HepG2 (cell line): ENCODE measurements around the gene N4BP2. TPM values are rescaled to one million over a fixed set of nuclear protein-coding genes. Genes with fewer than 3 reads are reported as not detected.

Experiments used
- ATAC-seq: fragments of 200-7000 bp; cut with Tn5 transposase; 3 replicates; pipeline ENCODE4 v1.9.1; 2020; ENCODE audit warnings: mild to moderate bottlenecking, moderate library complexity
- BruUV-seq: library from RNA; stranded (reverse); fragments of 400-500 nt; replicated peaks from 2 replicates; lab custom pipeline; 2021; lab: Mats Ljungman, UMichigan
- CTCF ChIA-PET: fragments of 300-600 bp; formaldehyde crosslinking; extraction: SDS; loops from one replicate; lab custom pipeline; 2021; ENCODE audit warnings: low total read pairs, inconsistent platforms, low intra/inter-chr PET ratio; lab: Yijun Ruan, JAX
- POLR2A ChIA-PET: fragments of 350-600 bp; sonication (Branson Sonifier 250); formaldehyde crosslinking; loops from one replicate; lab custom pipeline; 2020; ENCODE audit warnings: antibody characterized with exemption, inconsistent platforms; lab: Yijun Ruan, JAX
- DNase-seq: peaks from one replicate; pipeline ENCODE4 v3.0.0-alpha.2; 2015; ENCODE audit warnings: low spot score
- FAIRE-seq: peaks from 3 replicates; lab custom pipeline; 2011; peaks lifted over from hg19 to GRCh38; lab: Jason Lieb, UNC
- H2AFZ ChIP-seq: one replicate; pipeline ENCODE4 v1.6.1; 2011; ENCODE audit warnings: low read length, inconsistent platforms
- H3K27ac ChIP-seq: fragments of 300-600 bp; 3 replicates; pipeline ENCODE4 v1.8.0; 2011; ENCODE audit warnings: mixed run types, mild to moderate bottlenecking, mixed read lengths, low read length, inconsistent platforms; ENCODE audit not compliant: insufficient read depth; ENCODE audit errors: extremely low read length
- H3K27me3 ChIP-seq, 2 experiments: fragments of 200-600 bp in 1 of 2; 2 replicates in 1 of 2; 3 replicates in 1 of 2; pipeline versions ENCODE4 v1.6.0 to v1.8.0; 2011; ENCODE audit warnings: low read length in 2 of 2, mild to moderate bottlenecking in 2 of 2, moderate library complexity in 2 of 2, inconsistent platforms in 1 of 2; ENCODE audit not compliant: insufficient read depth in 2 of 2, control insufficient read depth in 1 of 2
- H3K36me3 ChIP-seq, 2 experiments: fragments of 200-600 bp in 1 of 2; replicated peaks in 1 of 2; 2 replicates in 1 of 2; 3 replicates in 1 of 2; pipeline versions ENCODE4 v1.5.1 to v1.8.0; 2011; ENCODE audit warnings: low read length in 2 of 2, inconsistent platforms in 1 of 2; ENCODE audit not compliant: insufficient read depth in 2 of 2, control insufficient read depth in 1 of 2
- H3K4me1 ChIP-seq: 2 replicates; pipeline ENCODE4 v1.5.1; 2012; ENCODE audit warnings: low read length, inconsistent platforms; ENCODE audit not compliant: insufficient read depth
- H3K4me2 ChIP-seq: 2 replicates; pipeline ENCODE4 v1.6.0; 2011; ENCODE audit warnings: low read depth, low read length, inconsistent platforms
- H3K4me3 ChIP-seq, 3 experiments: fragments of 200-600 bp in 1 of 3; sonication (generic), shearing (Covaris generic) in 1 of 3; replicated peaks in 1 of 3; 2 replicates each; pipeline ENCODE4 v1.5.1; 2011 to 2016; ENCODE audit warnings: low read length in 3 of 3, inconsistent platforms in 2 of 3, low read depth in 2 of 3, mild to moderate bottlenecking in 2 of 3, control low read depth in 1 of 3, mixed read lengths in 1 of 3; ENCODE audit not compliant: insufficient read depth in 1 of 3
- H3K79me2 ChIP-seq: one replicate; pipeline ENCODE4 v1.6.1; 2011; ENCODE audit warnings: low read length, inconsistent platforms; ENCODE audit not compliant: insufficient read depth
- H3K9ac ChIP-seq: 2 replicates; pipeline ENCODE4 v1.6.0; 2011; ENCODE audit warnings: mild to moderate bottlenecking, low read depth, low read length, inconsistent platforms; ENCODE audit not compliant: insufficient read depth
- H3K9me3 ChIP-seq: 2 replicates; pipeline ENCODE4 v1.5.1; 2012; ENCODE audit warnings: mild to moderate bottlenecking, low read length
- H4K20me1 ChIP-seq: 2 replicates; pipeline ENCODE4 v1.6.0; 2011; ENCODE audit warnings: inconsistent platforms, mild to moderate bottlenecking, low read length, moderate library complexity; ENCODE audit not compliant: insufficient read depth
- HOXA3 ChIP-seq: sonication (generic); formaldehyde crosslinking; IDR thresholded peaks from 2 replicates; pipeline ENCODE4 v1.5.0; 2020; ENCODE audit warnings: missing genetic modification reagents
- IRF2 ChIP-seq: IDR thresholded peaks from 2 replicates; pipeline ENCODE4 v1.6.1; 2018; ENCODE audit warnings: missing genetic modification reagents, missing compliant biosample characterization
- MEIS2 ChIP-seq: sonication (generic); formaldehyde crosslinking; IDR thresholded peaks from 2 replicates; pipeline ENCODE4 v1.9.0; 2021; ENCODE audit warnings: mild to moderate bottlenecking, missing genetic modification reagents
- PHF20 ChIP-seq: sonication (generic); formaldehyde crosslinking; IDR thresholded peaks from 2 replicates; pipeline ENCODE4 v1.5.0; 2020; ENCODE audit warnings: mild to moderate bottlenecking, missing genetic modification reagents
- RARG ChIP-seq: sonication (generic); formaldehyde crosslinking; IDR thresholded peaks from 2 replicates; pipeline ENCODE4 v1.4.0; 2020; ENCODE audit warnings: low read depth, mild to moderate bottlenecking, missing genetic modification reagents
- SOX13 ChIP-seq, 3 experiments: fragments of 450-650 bp in 1 of 3; sonication (generic) in 1 of 3; formaldehyde crosslinking in 1 of 3; IDR thresholded peaks in 2 of 3; conservative IDR thresholded peaks in 1 of 3; 2 replicates each; pipeline versions ENCODE4 v1.5.0 to v1.6.1; 2016 to 2020; ENCODE audit warnings: antibody characterized with exemption in 1 of 3, mild to moderate bottlenecking in 1 of 3, missing compliant biosample characterization in 1 of 3, missing genetic modification reagents in 1 of 3, moderate library complexity in 1 of 3
- TFDP2 ChIP-seq: sonication (generic); formaldehyde crosslinking; IDR thresholded peaks from 2 replicates; pipeline ENCODE4 v1.4.0; 2020; ENCODE audit warnings: missing genetic modification reagents
- U2AF1 ChIP-seq: fragments of 200-400 bp; formaldehyde crosslinking; optimal IDR thresholded peaks from 2 replicates; pipeline ENCODE3; 2017; ENCODE audit warnings: mild to moderate bottlenecking, low read depth, low read length
- ZBTB20 ChIP-seq: sonication (generic); formaldehyde crosslinking; IDR thresholded peaks from 2 replicates; pipeline ENCODE4 v1.8.1; 2023; ENCODE audit warnings: missing genetic modification reagents, low read depth, mild to moderate bottlenecking, borderline replicate concordance
- ZNF282 ChIP-seq: fragments of 450-650 bp; IDR thresholded peaks from 2 replicates; pipeline ENCODE4 v1.6.1; 2018; ENCODE audit not compliant: partially characterized antibody
- ZNF367 ChIP-seq: sonication (generic); formaldehyde crosslinking; IDR thresholded peaks from 2 replicates; pipeline ENCODE4 v1.4.0; 2020; ENCODE audit warnings: missing genetic modification reagents, borderline replicate concordance
- ZNF547 ChIP-seq: sonication (generic); formaldehyde crosslinking; IDR thresholded peaks from 2 replicates; pipeline ENCODE4 v1.5.1; 2020; ENCODE audit warnings: mild to moderate bottlenecking, missing genetic modification reagents
- ZNF660 ChIP-seq: sonication (generic); formaldehyde crosslinking; IDR thresholded peaks from 2 replicates; pipeline ENCODE4 v1.5.1; 2020; ENCODE audit warnings: mild to moderate bottlenecking, low read depth, missing genetic modification reagents, borderline replicate concordance
- ZNF776 ChIP-seq: sonication (generic); formaldehyde crosslinking; IDR thresholded peaks from 2 replicates; pipeline ENCODE4 v1.4.0; 2020; ENCODE audit warnings: mild to moderate bottlenecking, missing genetic modification reagents
- ZNF781 ChIP-seq: sonication (generic); formaldehyde crosslinking; IDR thresholded peaks from 2 replicates; pipeline ENCODE4 v1.5.1; 2020; ENCODE audit warnings: borderline replicate concordance, mild to moderate bottlenecking, missing genetic modification reagents; ENCODE audit errors: not compliant biosample characterization
- WGBS: methylation state at CpG from one replicate; pipeline ENCODE4 v1.1.6; 2017; ENCODE audit warnings: low lambda C conversion rate; 5-methylcytosine and 5-hydroxymethylcytosine counted together
- in situ Hi-C: cut with HindIII; loops from 2 replicates; pipeline ENCODE4 v1.10.0; 2017; ENCODE audit warnings: low pct_unique_long_range_greater_than_20kb; ENCODE audit not compliant: extremely low pct_ligation_motif_present
- intact Hi-C: fragments of 100-400 bp; cut with micrococcal nuclease; formaldehyde crosslinking; loops from one replicate; pipeline ENCODE4 v1.10.0; 2022; ENCODE audit not compliant: unreplicated experiment
- polyA plus RNA-seq, 8 experiments: library from polyadenylated mRNA; depleted of rRNA in 3 of 8; stranded (reverse) in 7 of 8; unstranded in 1 of 8; fragments of >200 nt; fragmentation: Illumina TruSeq in 4 of 8; extraction: Trizol in 4 of 8; gene quantifications; 2 replicates each; pipeline versions ENCODE4 v1.2.1 to v1.2.3, GENCODE V29; 2011 to 2016; ENCODE audit warnings: low read depth in 4 of 8, missing spikeins in 1 of 8, mixed read lengths in 1 of 8; ENCODE audit not compliant: insufficient read depth in 1 of 8
- total RNA-seq, 5 experiments: library from RNA; depleted of rRNA; stranded (reverse); fragments of >200 nt; fragmentation: Illumina TruSeq; extraction: Trizol; gene quantifications; 2 replicates each; pipeline ENCODE4 v1.2.3, GENCODE V29; 2016; ENCODE audit warnings: low read depth in 1 of 5

The N4BP2 gene
- total and polyA plus RNA-seq, 2 of the 13 experiments (the other 11 are each of a cell fraction or from before 2014, with no cell fraction given) = 5.6 to 12.9 TPM

GRCh38 chr4:40183615-40184411 is 127.2 kb downstream of the N4BP2 start:
- no peak overlapping the region for H3K9ac ChIP-seq
- intact Hi-C loops (no loop called here), in situ Hi-C loops (no loop called here)
- H3K36me3 ChIP-seq = no peaks in the 10 kb centered on the region
- no peaks in the 10 kb centered on the region for H3K27me3 ChIP-seq
- 53% methylated on average over 12 of the region's 12 CpGs for WGBS
- no peaks in the 10 kb centered on the region for H3K9me3 ChIP-seq
- no peak overlapping the region for H2AFZ ChIP-seq
- H3K27ac ChIP-seq = no peak overlapping the region
- no peak overlapping the region for H3K4me3 ChIP-seq
- DNase-seq = no peak
- no peaks in the 10 kb centered on the region for H4K20me1 ChIP-seq
- peaks cover 2% of the 10 kb centered on the region for H3K4me1 ChIP-seq
- no peak for FAIRE-seq
- H3K79me2 ChIP-seq = no peaks in the 10 kb centered on the region
- H3K4me2 ChIP-seq = no peak overlapping the region
- TF ChIP-seq ZNF776 (CRISPR knock-in tag) (no peak), HOXA3 (no peak)
- BruUV-seq = no TSS peak
- ChIA-PET POLR2A (no interaction called here), CTCF (no interaction called here)
- no peak for ATAC-seq

GRCh38 chr4:40185830-40186664 is 129.4 kb downstream of the N4BP2 start:
- WGBS = 54% methylated on average over 5 of the region's 5 CpGs
- no peak for TF ChIP-seq ZNF660 (CRISPR knock-in tag)
- TF ChIP-seq ZNF367 (CRISPR knock-in tag) = no peak
- no peak for TF ChIP-seq ZNF282
- TF ChIP-seq ZNF547 (CRISPR knock-in tag) = no peak
- no peak for TF ChIP-seq SOX13 (IDR thresholded peaks at IDR 0.05)
- no peak for TF ChIP-seq SOX13 (CRISPR knock-in tag; conservative IDR thresholded peaks at IDR 0.05 in 1 of 2, IDR thresholded peaks at IDR 0.05 in 1 of 2)
- TF ChIP-seq PHF20 (CRISPR knock-in tag) = no peak
- TF ChIP-seq TFDP2 (CRISPR knock-in tag) = no peak
- TF ChIP-seq ZNF781 = no peak
- no peak for TF ChIP-seq RARG (CRISPR knock-in tag)
- no peak for TF ChIP-seq U2AF1
- TF ChIP-seq ZBTB20 (CRISPR knock-in tag) = no peak
- TF ChIP-seq MEIS2 (CRISPR knock-in tag) = no peak
- TF ChIP-seq IRF2 = no peak

More at GRCh38 chr4:40185830-40186664, 129.4 kb downstream of the N4BP2 start:
- H3K36me3 ChIP-seq = no peaks in the 10 kb centered on the region
- in situ Hi-C loops (no loop called here), intact Hi-C loops (no loop called here)
- POLR2A ChIA-PET = no interaction called here
- CTCF ChIA-PET = no interaction called here
- no peaks in the 10 kb centered on the region for H3K27me3 ChIP-seq
- no peak for DNase-seq
- H3K9me3 ChIP-seq = no peaks in the 10 kb centered on the region
- no TSS peak for BruUV-seq
- no peak for FAIRE-seq
- H3K79me2 ChIP-seq = no peaks in the 10 kb centered on the region
- H2AFZ ChIP-seq = no peak overlapping the region
- H3K9ac ChIP-seq = no peak overlapping the region
- no peak overlapping the region for H3K27ac ChIP-seq
- no peak for ATAC-seq
- H3K4me2 ChIP-seq = no peak overlapping the region
- no peaks in the 10 kb centered on the region for H4K20me1 ChIP-seq
- no peak overlapping the region for H3K4me3 ChIP-seq
- peaks cover 24% of the 10 kb centered on the region for H3K4me1 ChIP-seq
